ENCODE measurements around the gene ABHD13.

- TF ChIP-seq CTCF (IDR thresholded peaks at IDR 0.05): no peak
- TF ChIP-seq POLR2A (IDR thresholded peaks at IDR 0.05): no peak
Observed at GRCh38 chr13:108257248-108257647, 39.1 kb downstream of the ABHD13 start.
